Esophagus muscularis mucosa (tissue), 4 donors: ENCODE results near the gene AGXT. TPM values are rescaled to one million over a fixed set of nuclear protein-coding genes. Genes with fewer than 3 reads are reported as not detected.

Experiments used
- DNase-seq: peaks from one replicate; pipeline ENCODE4 v3.0.0-alpha.2; 2017; ENCODE audit errors: extremely low spot score
- H3K27ac ChIP-seq, 4 donors: fragments of 200-600 bp; sonication (generic); replicated peaks in 1 of 4; 1 replicate in 3 of 4; 2 replicates in 1 of 4; pipeline ENCODE4 v1.5.1; 2016 to 2019; ENCODE audit warnings: mild to moderate bottlenecking in 1 of 4
- H3K27me3 ChIP-seq, 4 donors: fragments of 200-600 bp; sonication (generic); one replicate each; pipeline versions ENCODE4 v1.5.1 to v1.6.0; 2016 to 2019
- H3K36me3 ChIP-seq, 4 donors: fragments of 200-600 bp; sonication (generic); one replicate each; pipeline ENCODE4 v1.5.1; 2016 to 2019
- H3K4me1 ChIP-seq, 4 donors: fragments of 200-600 bp; sonication (generic); one replicate each; pipeline ENCODE4 v1.5.1; 2016 to 2019
- H3K4me3 ChIP-seq, 4 donors: fragments of 200-600 bp; sonication (generic); 1 replicate in 2 of 4; 2 replicates in 2 of 4; pipeline ENCODE4 v1.5.1; 2016 to 2019; ENCODE audit warnings: mild to moderate bottlenecking in 4 of 4, moderate library complexity in 1 of 4
- H3K9me3 ChIP-seq, 4 donors: fragments of 200-600 bp; sonication (generic); 1 replicate in 3 of 4; 2 replicates in 1 of 4; pipeline ENCODE4 v1.5.1; 2016 to 2019
- CTCF ChIP-seq, 3 experiments: fragments of 200-600 bp in 2 of 3; fragments of 450-650 bp in 1 of 3; sonication (generic) in 2 of 3; IDR thresholded peaks; one replicate each; pipeline ENCODE4 v1.5.1; 2017 to 2019; ENCODE audit warnings: antibody characterized with exemption in 3 of 3, mild to moderate bottlenecking in 2 of 3, moderate library complexity in 1 of 3
- EP300 ChIP-seq: sonication (generic); formaldehyde crosslinking; IDR thresholded peaks from one replicate; pipeline ENCODE4 v1.6.1; 2017; ENCODE audit warnings: antibody characterized with exemption
- POLR2A ChIP-seq: fragments of 450-650 bp; IDR thresholded peaks from one replicate; pipeline ENCODE4 v1.6.1; 2017; ENCODE audit warnings: antibody characterized with exemption, moderate library complexity, mild to moderate bottlenecking, low read depth
- POLR2AphosphoS5 ChIP-seq, 2 donors: sonication (generic); formaldehyde crosslinking; IDR thresholded peaks; one replicate each; pipeline ENCODE4 v1.6.1; 2017; ENCODE audit warnings: antibody characterized with exemption in 2 of 2
- WGBS: methylation state at CpG from one replicate; pipeline ENCODE4 v1.1.5; 2018; 5-methylcytosine and 5-hydroxymethylcytosine counted together
- intact Hi-C: fragments of 100-400 bp; cut with DNase I; formaldehyde crosslinking; loops from one replicate; pipeline ENCODE4 v1.15.1; 2023
- total RNA-seq, 4 donors: library from RNA; depleted of rRNA; stranded (reverse); fragments of >200 nt; gene quantifications; one replicate each; pipeline versions ENCODE4 v1.1.0 to v1.2.1, GENCODE V29; 2016

The AGXT gene
- total RNA-seq, 4 donors from 2014 or later, result not detected

DNA sequence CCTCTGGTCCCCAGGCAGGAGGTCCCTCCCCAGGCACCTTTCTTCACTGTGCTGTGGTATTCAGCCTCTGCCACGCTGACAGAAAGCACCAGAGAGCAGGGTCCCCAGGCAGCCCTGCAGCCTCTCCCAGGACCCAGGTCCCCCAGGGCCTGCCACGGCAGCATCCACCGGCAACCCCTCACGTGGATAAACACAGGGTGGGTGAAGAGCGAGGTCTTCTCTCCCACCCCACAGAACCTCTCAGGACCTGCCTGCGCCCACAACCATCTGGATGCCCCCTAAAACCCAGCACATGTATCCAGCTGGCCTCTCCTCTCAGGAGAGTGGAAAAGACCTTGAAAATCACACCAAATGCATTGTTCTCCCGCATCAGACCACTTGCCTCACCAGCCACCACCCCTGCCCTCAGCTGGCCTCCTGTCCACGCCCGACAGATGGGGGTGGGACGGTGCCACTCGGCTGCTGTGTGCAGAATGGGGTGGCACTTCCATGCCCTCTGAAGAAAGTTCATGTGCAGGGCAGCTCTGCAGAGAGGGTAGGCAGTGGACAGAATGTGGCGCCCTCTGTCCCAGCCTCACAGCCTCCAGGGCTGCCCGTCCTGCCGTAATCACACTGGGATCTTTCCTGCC lies 33.5 kb downstream of the AGXT start:
- Histone ChIP-seq H3K36me3 (no peaks in the 10 kb centered on the region), H3K4me3 (no peak overlapping the region), H3K27ac (no peak overlapping the region), H3K27me3 (peaks cover 0 to 23% (median 0%) of the 10 kb centered on the region in 4 donors), H3K9me3 (no peaks in the 10 kb centered on the region), H3K4me1 (peaks cover 11 to 19% (median 13%) of the 10 kb centered on the region in 4 donors)
- DNase-seq, result no peak
- intact Hi-C loops, result no loop called here
- 81% methylated on average over 8 of the region's 14 CpGs for WGBS
- no peak for TF ChIP-seq EP300
- no peak for TF ChIP-seq CTCF (IDR thresholded peaks at IDR 0.05)
- no peak for TF ChIP-seq POLR2A
- TF ChIP-seq POLR2AphosphoS5 (IDR thresholded peaks at IDR 0.05), result no peak

DNA sequence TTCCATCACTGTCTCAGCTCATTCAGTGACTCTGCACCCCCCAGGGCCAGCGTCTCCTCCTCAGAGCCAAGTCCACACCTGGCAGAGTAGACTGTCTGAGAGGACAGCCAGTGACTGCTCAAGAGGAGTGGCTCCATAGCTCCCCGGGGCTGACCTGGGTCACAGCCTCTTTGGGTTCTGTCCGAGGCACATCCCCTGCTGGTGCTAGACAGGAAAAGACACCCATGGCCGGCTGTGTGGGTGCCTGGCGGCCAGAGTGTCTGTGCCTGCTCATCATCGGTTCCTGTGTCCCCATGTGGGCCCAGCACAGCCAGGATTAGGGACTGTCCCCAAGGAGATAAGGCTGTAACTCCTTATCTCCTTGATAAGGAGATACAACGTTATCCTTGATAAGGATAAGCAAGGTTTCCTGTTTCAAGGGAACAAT lies 34.0 kb downstream of the AGXT start:
- TF ChIP-seq CTCF (IDR thresholded peaks at IDR 0.05), result no peak
- no peak for TF ChIP-seq EP300
- no peak for TF ChIP-seq POLR2A
- TF ChIP-seq POLR2AphosphoS5 (IDR thresholded peaks at IDR 0.05), result no peak
- peaks cover 0 to 28% (median 0%) of the 10 kb centered on the region in 4 donors for H3K27me3 ChIP-seq
- WGBS, result 29% methylated on average over 5 of the region's 7 CpGs
- H3K4me3 ChIP-seq, result no peak overlapping the region
- peaks cover 11 to 15% (median 13%) of the 10 kb centered on the region in 4 donors for H3K4me1 ChIP-seq
- H3K36me3 ChIP-seq, result no peaks in the 10 kb centered on the region
- intact Hi-C loops, result no loop called here
- H3K27ac ChIP-seq, result no peak overlapping the region
- no peaks in the 10 kb centered on the region for H3K9me3 ChIP-seq
- DNase-seq, result no peak

DNA sequence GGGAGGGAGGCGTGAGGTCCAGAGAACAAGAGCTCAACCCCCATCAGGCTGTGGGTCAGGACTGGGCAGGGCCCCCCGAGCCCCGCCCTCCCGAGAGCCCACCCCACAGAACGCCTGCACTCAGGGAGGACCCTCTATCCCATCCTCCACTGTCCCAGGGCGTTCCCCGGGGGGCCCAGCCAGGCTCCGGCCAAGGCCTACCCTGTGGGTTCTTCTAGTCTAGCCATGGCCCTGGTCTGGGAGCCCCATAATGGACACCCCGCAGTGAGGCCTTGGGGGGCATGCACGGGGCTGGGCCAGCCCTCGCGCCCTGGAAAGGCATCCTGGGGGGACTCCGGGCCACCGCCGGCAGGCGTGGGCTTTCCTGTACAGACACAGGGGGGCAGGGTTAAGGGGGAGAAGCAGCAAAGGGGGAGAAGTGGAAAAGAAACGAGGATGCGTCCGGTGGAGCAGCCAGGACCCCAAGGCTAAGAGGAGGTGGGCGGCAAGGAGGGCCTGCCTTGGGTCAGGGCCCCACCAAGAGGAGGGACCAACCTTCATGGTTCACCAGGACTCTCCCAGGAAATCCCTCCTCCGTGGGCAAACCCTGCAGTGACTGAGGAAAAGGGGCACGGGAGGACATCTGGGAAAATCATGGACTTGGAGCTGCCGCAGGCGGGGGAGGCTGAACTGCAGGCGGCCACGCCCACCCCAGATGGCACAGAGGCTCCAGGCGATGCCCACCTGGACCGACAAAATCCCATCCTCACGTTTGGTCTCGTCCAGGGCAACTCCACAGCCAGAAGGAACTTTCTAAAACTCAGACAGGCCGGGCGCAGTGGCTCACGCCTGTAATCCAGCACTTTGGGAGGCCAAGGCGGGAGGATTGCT lies 34.8 kb downstream of the AGXT start:
- Histone ChIP-seq H3K27me3 (peaks cover 0 to 28% (median 0%) of the 10 kb centered on the region in 4 donors), H3K9me3 (no peaks in the 10 kb centered on the region), H3K4me1 (peaks cover 7 to 10% (median 8%) of the 10 kb centered on the region in 4 donors), H3K36me3 (no peaks in the 10 kb centered on the region), H3K4me3 (no peak overlapping the region), H3K27ac (no peak overlapping the region)
- 81% methylated on average over 19 of the region's 34 CpGs for whole genome bisulfite sequencing
- no peak for DNase-seq
- intact Hi-C loops, result no loop called here
- no peak for TF ChIP-seq POLR2AphosphoS5 (IDR thresholded peaks at IDR 0.05)
- TF ChIP-seq CTCF (IDR thresholded peaks at IDR 0.05), result no peak
- no peak for TF ChIP-seq EP300
- TF ChIP-seq POLR2A, result no peak

GRCh38 chr2:240904216-240905175 lies 35.9 kb downstream of the AGXT start:
- TF ChIP-seq CTCF (IDR thresholded peaks at IDR 0.05), result no peak
- no peak for TF ChIP-seq EP300
- no peak for TF ChIP-seq POLR2AphosphoS5 (IDR thresholded peaks at IDR 0.05)
- no peak for TF ChIP-seq POLR2A
- H3K27me3 ChIP-seq, result peaks cover 0 to 32% (median 0%) of the 10 kb centered on the region in 4 donors
- no peak for DNase-seq

More at GRCh38 chr2:240904216-240905175, 35.9 kb downstream of the AGXT start:
- Histone ChIP-seq H3K4me1 (no peaks in the 10 kb centered on the region), H3K36me3 (no peaks in the 10 kb centered on the region), H3K27ac (no peak overlapping the region), H3K4me3 (no peak overlapping the region), H3K9me3 (no peaks in the 10 kb centered on the region)
- intact Hi-C loops, result no loop called here
- WGBS, result 71% methylated on average over 13 of the region's 19 CpGs
